HFF-Myc (cell line): ENCODE measurements around the gene CIPC.

Experiments
- DNase-seq: peaks from one replicate; pipeline ENCODE4 v3.0.0-alpha.2; 2011; ENCODE audit warnings: low read depth; ENCODE audit errors: extremely low read depth
- H3K4me3 ChIP-seq: replicated peaks from 2 replicates; pipeline ENCODE4 v1.5.1; 2011; ENCODE audit warnings: low read depth, mild to moderate bottlenecking, control low read depth, low read length
- CTCF ChIP-seq: IDR thresholded peaks from 2 replicates; pipeline ENCODE4 v1.5.1; 2012; ENCODE audit warnings: mild to moderate bottlenecking, low read depth, low read length, control low read depth; ENCODE audit errors: missing control alignments

CIPC gene

GRCh38 chr14:77133720-77134338 lies 35.8 kb downstream of the CIPC start:
- TF ChIP-seq CTCF, result no peak
- DNase-seq, result peak; percentile 50
- no peak overlapping the region for H3K4me3 ChIP-seq

- no peak overlapping the region for H3K4me3 ChIP-seq
- TF ChIP-seq CTCF, result no peak
- no peak for DNase-seq
Observed at GRCh38 chr14:77139022-77139421, 41.0 kb downstream of the CIPC start.

GRCh38 chr14:77139540-77140358 lies 41.7 kb downstream of the CIPC start:
- TF ChIP-seq CTCF, result peak; percentile 71
- no peak overlapping the region for H3K4me3 ChIP-seq
- DNase-seq, result no peak

DNA sequence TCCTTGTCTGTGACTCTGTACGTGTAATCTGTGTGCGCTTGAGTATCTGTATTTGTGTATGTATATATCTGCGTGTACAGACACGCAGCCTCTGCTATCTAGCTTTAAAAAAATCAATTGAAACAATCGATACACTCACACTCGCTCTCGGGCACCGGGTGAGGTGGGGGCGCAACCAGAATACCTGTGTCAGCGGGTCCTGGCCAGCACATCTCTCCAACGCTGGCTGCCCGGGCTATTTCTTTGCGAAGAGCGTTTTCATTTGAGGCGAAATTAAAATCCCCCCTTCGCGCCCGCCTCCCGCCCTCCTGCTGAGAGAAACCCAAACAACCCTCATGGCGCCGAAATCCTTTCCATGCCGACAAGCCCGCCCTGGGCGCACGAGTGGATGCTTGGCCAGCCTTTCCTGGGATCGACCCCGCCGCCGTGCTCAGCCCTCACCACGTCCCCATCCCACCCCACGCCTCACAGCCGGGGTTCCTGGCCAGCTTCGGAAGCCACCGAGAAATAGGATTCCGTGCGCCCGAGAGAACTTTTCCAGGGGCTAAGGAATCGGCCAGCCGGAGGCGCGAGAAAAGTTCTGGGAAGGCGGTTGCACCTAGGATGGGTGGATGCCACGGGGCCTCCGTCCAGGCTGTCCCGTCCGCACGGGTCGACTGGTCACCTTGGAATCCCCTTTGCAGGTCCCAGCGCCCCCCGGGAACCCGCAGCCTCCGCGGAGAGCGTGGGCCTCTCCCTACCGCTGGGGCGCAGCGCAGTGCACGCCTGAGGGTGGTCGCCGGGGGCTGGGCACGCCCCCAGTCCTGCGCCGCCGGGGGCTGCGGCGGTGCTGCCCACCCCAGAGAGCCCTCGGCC lies 42.5 kb downstream of the CIPC start:
- no peak for DNase-seq
- no peak for TF ChIP-seq CTCF
- H3K4me3 ChIP-seq, result peak overlapping the region; percentile 8; the same call in 1 of the 2 replicates

- H3K4me3 ChIP-seq, result peak within 1 kb of the TSS; percentile 8
- DNase-seq, result no peak
- TF ChIP-seq CTCF, result peak; percentile 16
Observed at GRCh38 chr14:77141214-77142004, 43.4 kb downstream of the CIPC start, which contains the start of gene ZDHHC22. Gene ZDHHC22, minus strand, starts transcription at chr14:77141791. Its CDS starts 2,053 bp downstream, at chr14:77139738.
